MM.1S (cell line): ENCODE results near the gene CEP128.

Source experiments
- DNase-seq: peaks from one replicate; pipeline ENCODE4 v3.0.0-alpha.2; 2015
- H2AFZ ChIP-seq: fragments of 300-600 bp; sonication (generic); 2 replicates; pipeline ENCODE4 v1.6.0; 2016; ENCODE audit warnings: antibody characterized with exemption, low read length
- H3F3A ChIP-seq: fragments of 300-600 bp; sonication (generic); 2 replicates; pipeline ENCODE4 v1.6.1; 2016; ENCODE audit warnings: mild to moderate bottlenecking, antibody characterized with exemption, low read length, moderate library complexity, mixed read lengths; ENCODE audit not compliant: insufficient read depth
- H3K27ac ChIP-seq: fragments of 300-600 bp; sonication (generic); 2 replicates; pipeline ENCODE4 v1.5.1; 2016; ENCODE audit warnings: mild to moderate bottlenecking, low read length
- H3K27me3 ChIP-seq: fragments of 300-600 bp; sonication (generic); replicated peaks from 2 replicates; pipeline ENCODE4 v1.6.0; 2016; ENCODE audit warnings: low read length; ENCODE audit not compliant: insufficient read depth
- H3K36me3 ChIP-seq: fragments of 300-600 bp; sonication (generic); replicated peaks from 2 replicates; pipeline ENCODE4 v1.6.1; 2016; ENCODE audit warnings: mild to moderate bottlenecking, low read length, mixed read lengths; ENCODE audit not compliant: insufficient read depth
- H3K4me1 ChIP-seq: fragments of 300-600 bp; sonication (generic); 2 replicates; pipeline ENCODE4 v1.6.1; 2016; ENCODE audit warnings: low read length, mixed read lengths
- H3K4me2 ChIP-seq: fragments of 300-600 bp; sonication (generic); 2 replicates; pipeline ENCODE4 v1.6.0; 2016; ENCODE audit warnings: low read depth, low read length
- H3K4me3 ChIP-seq: fragments of 300-600 bp; sonication (generic); 2 replicates; pipeline ENCODE4 v1.5.1; 2016; ENCODE audit warnings: low read length, mixed read lengths
- H3K79me2 ChIP-seq: fragments of 300-600 bp; sonication (generic); 2 replicates; pipeline ENCODE4 v1.6.1; 2016; ENCODE audit warnings: mixed run types, low read length, mixed read lengths
- H3K9ac ChIP-seq: fragments of 300-600 bp; sonication (generic); 2 replicates; pipeline ENCODE4 v1.6.1; 2016; ENCODE audit warnings: low read length, mixed read lengths
- H3K9me2 ChIP-seq: fragments of 300-600 bp; sonication (generic); replicated peaks from 2 replicates; pipeline ENCODE4 v1.6.1; 2016; ENCODE audit warnings: mild to moderate bottlenecking, low read length, mixed read lengths; ENCODE audit not compliant: insufficient read depth
- H3K9me3 ChIP-seq: fragments of 300-600 bp; sonication (generic); replicated peaks from 2 replicates; pipeline ENCODE4 v1.6.1; 2016; ENCODE audit warnings: mild to moderate bottlenecking, low read length, mixed read lengths; ENCODE audit not compliant: insufficient read depth
- H4K20me1 ChIP-seq: fragments of 300-600 bp; sonication (generic); 2 replicates; pipeline ENCODE4 v1.6.1; 2016; ENCODE audit warnings: mild to moderate bottlenecking, low read length, moderate library complexity, mixed read lengths; ENCODE audit not compliant: insufficient read depth
- CTCF ChIP-seq: fragments of 300-600 bp; sonication (generic); IDR thresholded peaks from 2 replicates; pipeline ENCODE4 v1.5.1; 2016; ENCODE audit warnings: antibody characterized with exemption, low read length, mixed read lengths
- EZH2 ChIP-seq: fragments of 300-600 bp; sonication (generic); optimal IDR thresholded peaks from 2 replicates; pipeline ENCODE3; 2017; ENCODE audit warnings: low read depth, mild to moderate bottlenecking, antibody characterized with exemption, low read length, mixed read lengths
- EZH2phosphoT487 ChIP-seq: fragments of 300-600 bp; sonication (generic); IDR thresholded peaks from 2 replicates; pipeline ENCODE4 v1.6.1; 2018; ENCODE audit warnings: antibody characterized with exemption, low read length

The CEP128 gene

DNA sequence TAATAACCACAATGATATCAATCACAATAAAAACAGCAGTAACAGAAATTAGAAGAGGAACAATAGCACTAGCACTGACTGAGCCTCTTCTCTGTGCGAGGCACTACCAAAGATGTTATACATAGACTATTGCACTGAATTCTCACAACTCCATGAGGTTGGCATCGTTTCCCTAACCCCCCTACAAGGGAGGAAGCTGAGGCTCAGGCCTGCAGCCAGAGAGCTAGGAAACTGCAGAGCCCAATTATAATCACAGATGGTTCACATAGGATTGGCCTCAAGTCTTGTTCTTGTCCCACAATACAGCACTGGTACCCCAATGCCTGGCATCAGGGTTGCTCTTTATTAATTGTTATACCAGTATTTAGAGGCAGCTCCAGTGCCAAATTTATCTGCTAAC, 278.0 kb downstream of the CEP128 start:
- Histone ChIP-seq H3K9ac (no peak overlapping the region), H3K9me3 (no peaks in the 10 kb centered on the region), H3K9me2 (no peaks in the 10 kb centered on the region), H3K79me2 (no peaks in the 10 kb centered on the region), H4K20me1 (no peaks in the 10 kb centered on the region), H3K4me3 (no peak overlapping the region), H3K4me1 (no peaks in the 10 kb centered on the region), H3K27ac (no peak overlapping the region), H3K27me3 (no peaks in the 10 kb centered on the region), H3F3A (no peaks in the 10 kb centered on the region), H2AFZ (no peak overlapping the region), H3K36me3 (no peaks in the 10 kb centered on the region), H3K4me2 (no peak overlapping the region)
- DNase-seq: no peak
- no peak for TF ChIP-seq EZH2
- no peak for TF ChIP-seq CTCF
- no peak for TF ChIP-seq EZH2phosphoT487

GRCh38 chr14:80659783-80660182, 281.8 kb downstream of the CEP128 start:
- no peaks in the 10 kb centered on the region for H3K79me2 ChIP-seq

DNA sequence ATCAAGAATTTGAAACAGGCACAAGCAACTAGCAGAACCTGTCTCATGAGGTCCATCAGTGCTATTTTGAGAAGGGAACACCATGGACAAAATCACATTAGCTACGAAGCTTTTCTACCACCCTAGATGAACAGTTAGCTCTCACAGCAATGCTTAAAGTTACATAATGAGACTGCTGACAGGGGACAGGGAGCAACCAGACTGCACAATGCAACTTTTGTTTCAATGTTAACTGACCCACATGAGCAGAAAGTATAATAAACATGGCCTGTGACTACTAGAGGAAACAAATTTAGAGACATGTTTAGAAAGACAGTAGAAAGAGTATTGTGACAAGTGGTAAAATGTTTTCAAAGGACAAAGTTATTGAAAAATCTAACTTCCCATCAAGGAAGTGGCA, 282.8 kb downstream of the CEP128 start:
- no peak overlapping the region for H3K27ac ChIP-seq
- no peaks in the 10 kb centered on the region for H3K4me1 ChIP-seq
- no peaks in the 10 kb centered on the region for H3K79me2 ChIP-seq
- no peaks in the 10 kb centered on the region for H3F3A ChIP-seq
- no peak overlapping the region for H3K9ac ChIP-seq
- DNase-seq: no peak
- no peaks in the 10 kb centered on the region for H4K20me1 ChIP-seq
- H2AFZ ChIP-seq: no peak overlapping the region
- no peaks in the 10 kb centered on the region for H3K36me3 ChIP-seq
- no peaks in the 10 kb centered on the region for H3K9me2 ChIP-seq
- H3K27me3 ChIP-seq: no peaks in the 10 kb centered on the region
- no peak overlapping the region for H3K4me2 ChIP-seq
- no peaks in the 10 kb centered on the region for H3K9me3 ChIP-seq
- H3K4me3 ChIP-seq: no peak overlapping the region
- no peak for TF ChIP-seq CTCF
- TF ChIP-seq EZH2phosphoT487: no peak
- no peak for TF ChIP-seq EZH2

More at GRCh38 chr14:80659783-80660182, 281.8 kb downstream of the CEP128 start:
- DNase-seq: no peak
- H3K9me2 ChIP-seq: no peaks in the 10 kb centered on the region
- no peaks in the 10 kb centered on the region for H3K4me1 ChIP-seq
- no peaks in the 10 kb centered on the region for H3K27me3 ChIP-seq
- no peaks in the 10 kb centered on the region for H3K9me3 ChIP-seq
- H3K4me2 ChIP-seq: no peak overlapping the region
- no peaks in the 10 kb centered on the region for H3K36me3 ChIP-seq
- no peak overlapping the region for H3K27ac ChIP-seq
- no peak overlapping the region for H3K4me3 ChIP-seq
- H3F3A ChIP-seq: no peaks in the 10 kb centered on the region
- H2AFZ ChIP-seq: no peak overlapping the region
- no peak overlapping the region for H3K9ac ChIP-seq
- H4K20me1 ChIP-seq: no peaks in the 10 kb centered on the region
- no peak for TF ChIP-seq EZH2
- TF ChIP-seq EZH2phosphoT487: no peak
- TF ChIP-seq CTCF: no peak
